ENCODE data around the gene MRPS22. TPM values are rescaled to one million over a fixed set of nuclear protein-coding genes. Genes with fewer than 3 reads are reported as not detected.

MRPS22 gene
- total and polyA plus RNA-seq, 2 of the 13 experiments (the other 11 are each of a cell fraction or from before 2014, with no cell fraction given) = 52.7 to 113 TPM

DNA sequence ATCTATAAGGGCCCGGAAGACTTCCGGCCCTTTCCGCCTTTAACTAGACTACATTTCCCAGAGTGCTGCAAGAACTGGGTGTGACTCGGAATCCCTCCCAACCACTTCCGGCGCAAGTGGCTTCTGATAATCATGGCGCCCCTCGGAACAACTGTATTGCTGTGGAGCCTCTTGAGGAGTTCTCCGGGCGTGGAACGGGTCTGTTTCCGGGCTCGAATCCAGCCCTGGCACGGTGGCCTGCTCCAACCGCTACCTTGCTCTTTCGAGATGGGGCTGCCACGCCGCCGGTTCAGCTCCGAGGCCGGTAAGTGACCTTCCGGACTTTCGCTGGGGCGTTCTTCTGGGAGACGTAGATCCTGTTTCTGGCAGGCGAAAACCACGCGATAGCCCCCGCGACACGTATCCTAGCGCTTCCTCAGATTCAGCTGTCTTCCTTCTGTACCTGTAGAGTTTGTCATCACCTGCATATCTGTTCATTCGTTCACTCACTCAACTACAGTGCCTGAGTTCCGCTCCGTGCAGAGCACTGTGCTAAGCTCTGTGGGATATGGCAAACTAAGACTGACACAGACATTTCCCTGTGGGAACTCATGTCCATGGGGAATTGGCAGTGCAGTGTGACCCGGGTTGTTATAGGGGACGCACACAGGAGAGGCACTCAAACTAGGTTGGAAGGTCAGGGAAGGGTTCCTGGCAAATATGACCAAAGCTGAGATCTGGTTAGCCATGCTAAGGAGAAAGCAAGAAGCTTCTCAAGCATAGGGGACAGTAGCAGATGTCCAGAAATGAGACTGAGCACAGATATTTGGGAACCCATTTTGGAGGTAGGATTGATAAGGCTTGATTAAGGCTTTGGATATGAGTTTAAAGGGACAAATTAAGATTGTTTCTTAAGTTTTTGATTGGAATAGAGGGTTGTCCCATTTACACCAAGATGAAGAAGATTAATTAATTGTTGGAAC is at the start of gene MRPS22 (continued):
- TF ChIP-seq RBAK (CRISPR knock-in tag; IDR thresholded peaks at IDR 0.05) (no peak), MAF1 (CRISPR knock-in tag; IDR thresholded peaks at IDR 0.05; ENCODE audit: borderline replicate concordance) (no peak), ZNF205 (CRISPR knock-in tag; IDR thresholded peaks at IDR 0.05) (no peak), PCBP1 (IDR thresholded peaks at IDR 0.05; ENCODE audit: borderline replicate concordance, low read depth, low read length) (no peak), ZNF747 (CRISPR knock-in tag; IDR thresholded peaks at IDR 0.05; ENCODE audit: borderline replicate concordance) (no peak), THYN1 (CRISPR knock-in tag; IDR thresholded peaks at IDR 0.05; ENCODE audit: borderline replicate concordance, low read depth) (no peak), TCF7 (IDR thresholded peaks at IDR 0.05; ENCODE audit: low read depth) (no peak), GZF1 (CRISPR knock-in tag; IDR thresholded peaks at IDR 0.05) (no peak), ZNF619 (CRISPR knock-in tag; IDR thresholded peaks at IDR 0.05) (no peak; the same call in 1 of the 2 replicates), SKI (IDR thresholded peaks at IDR 0.05; ENCODE audit: partially characterized antibody) (no peak), SMAD3 (CRISPR knock-in tag; IDR thresholded peaks at IDR 0.05) (no peak), KDM2A (CRISPR knock-in tag; IDR thresholded peaks at IDR 0.05; ENCODE audit: borderline replicate concordance, low read depth) (no peak; the same call in 1 of the 2 replicates), RBFOX2 (IDR thresholded peaks at IDR 0.05; ENCODE audit: low read depth, low read length) (peak; percentile 65), ARNT2 (CRISPR knock-in tag; IDR thresholded peaks at IDR 0.05; ENCODE audit: low read depth) (no peak; the same call in 1 of the 2 replicates), ZNF441 (CRISPR knock-in tag; IDR thresholded peaks at IDR 0.05; ENCODE audit: borderline replicate concordance) (no peak), ZBTB1 (CRISPR knock-in tag; IDR thresholded peaks at IDR 0.05; ENCODE audit: borderline replicate concordance) (no peak), ADNP (CRISPR knock-in tag; IDR thresholded peaks at IDR 0.05) (no peak)
- TF ChIP-seq, protein P1, sequence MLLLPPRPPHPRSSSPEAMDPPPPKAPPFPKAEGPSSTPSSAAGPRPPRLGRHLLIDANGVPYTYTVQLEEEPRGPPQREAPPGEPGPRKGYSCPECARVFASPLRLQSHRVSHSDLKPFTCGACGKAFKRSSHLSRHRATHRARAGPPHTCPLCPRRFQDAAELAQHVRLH (CRISPR knock-in tag; IDR thresholded peaks at IDR 0.05; ENCODE audit: borderline replicate concordance, low read depth) = no peak
- TF ChIP-seq, protein P2, sequence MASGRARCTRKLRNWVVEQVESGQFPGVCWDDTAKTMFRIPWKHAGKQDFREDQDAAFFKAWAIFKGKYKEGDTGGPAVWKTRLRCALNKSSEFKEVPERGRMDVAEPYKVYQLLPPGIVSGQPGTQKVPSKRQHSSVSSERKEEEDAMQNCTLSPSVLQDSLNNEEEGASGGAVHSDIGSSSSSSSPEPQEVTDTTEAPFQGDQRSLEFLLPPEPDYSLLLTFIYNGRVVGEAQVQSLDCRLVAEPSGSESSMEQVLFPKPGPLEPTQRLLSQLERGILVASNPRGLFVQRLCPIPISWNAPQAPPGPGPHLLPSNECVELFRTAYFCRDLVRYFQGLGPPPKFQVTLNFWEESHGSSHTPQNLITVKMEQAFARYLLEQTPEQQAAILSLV (CRISPR knock-in tag; IDR thresholded peaks at IDR 0.05; ENCODE audit: borderline replicate concordance) = peak; percentile 73; the same call in 1 of the 2 replicates
- TF ChIP-seq, protein P3, sequence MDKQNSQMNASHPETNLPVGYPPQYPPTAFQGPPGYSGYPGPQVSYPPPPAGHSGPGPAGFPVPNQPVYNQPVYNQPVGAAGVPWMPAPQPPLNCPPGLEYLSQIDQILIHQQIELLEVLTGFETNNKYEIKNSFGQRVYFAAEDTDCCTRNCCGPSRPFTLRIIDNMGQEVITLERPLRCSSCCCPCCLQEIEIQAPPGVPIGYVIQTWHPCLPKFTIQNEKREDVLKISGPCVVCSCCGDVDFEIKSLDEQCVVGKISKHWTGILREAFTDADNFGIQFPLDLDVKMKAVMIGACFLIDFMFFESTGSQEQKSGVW (CRISPR knock-in tag; IDR thresholded peaks at IDR 0.05; ENCODE audit: borderline replicate concordance) = no peak; the same call in 1 of the 2 replicates
- TF ChIP-seq, protein P4, sequence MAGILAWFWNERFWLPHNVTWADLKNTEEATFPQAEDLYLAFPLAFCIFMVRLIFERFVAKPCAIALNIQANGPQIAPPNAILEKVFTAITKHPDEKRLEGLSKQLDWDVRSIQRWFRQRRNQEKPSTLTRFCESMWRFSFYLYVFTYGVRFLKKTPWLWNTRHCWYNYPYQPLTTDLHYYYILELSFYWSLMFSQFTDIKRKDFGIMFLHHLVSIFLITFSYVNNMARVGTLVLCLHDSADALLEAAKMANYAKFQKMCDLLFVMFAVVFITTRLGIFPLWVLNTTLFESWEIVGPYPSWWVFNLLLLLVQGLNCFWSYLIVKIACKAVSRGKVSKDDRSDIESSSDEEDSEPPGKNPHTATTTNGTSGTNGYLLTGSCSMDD (CRISPR knock-in tag; IDR thresholded peaks at IDR 0.05) = no peak
- TF ChIP-seq, protein P5, sequence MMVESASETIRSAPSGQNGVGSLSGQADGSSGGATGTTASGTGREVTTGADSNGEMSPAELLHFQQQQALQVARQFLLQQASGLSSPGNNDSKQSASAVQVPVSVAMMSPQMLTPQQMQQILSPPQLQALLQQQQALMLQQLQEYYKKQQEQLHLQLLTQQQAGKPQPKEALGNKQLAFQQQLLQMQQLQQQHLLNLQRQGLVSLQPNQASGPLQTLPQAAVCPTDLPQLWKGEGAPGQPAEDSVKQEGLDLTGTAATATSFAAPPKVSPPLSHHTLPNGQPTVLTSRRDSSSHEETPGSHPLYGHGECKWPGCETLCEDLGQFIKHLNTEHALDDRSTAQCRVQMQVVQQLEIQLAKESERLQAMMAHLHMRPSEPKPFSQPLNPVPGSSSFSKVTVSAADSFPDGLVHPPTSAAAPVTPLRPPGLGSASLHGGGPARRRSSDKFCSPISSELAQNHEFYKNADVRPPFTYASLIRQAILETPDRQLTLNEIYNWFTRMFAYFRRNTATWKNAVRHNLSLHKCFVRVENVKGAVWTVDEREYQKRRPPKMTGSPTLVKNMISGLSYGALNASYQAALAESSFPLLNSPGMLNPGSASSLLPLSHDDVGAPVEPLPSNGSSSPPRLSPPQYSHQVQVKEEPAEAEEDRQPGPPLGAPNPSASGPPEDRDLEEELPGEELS (CRISPR knock-in tag; IDR thresholded peaks at IDR 0.05) = no peak

Measured in HepG2 (cell line).